Measurements from ENCODE around the gene ST6GALNAC4.
A peak's percentile ranks its signal among the peaks of the same experiment; 100 is the strongest.

The ST6GALNAC4 gene

DNA sequence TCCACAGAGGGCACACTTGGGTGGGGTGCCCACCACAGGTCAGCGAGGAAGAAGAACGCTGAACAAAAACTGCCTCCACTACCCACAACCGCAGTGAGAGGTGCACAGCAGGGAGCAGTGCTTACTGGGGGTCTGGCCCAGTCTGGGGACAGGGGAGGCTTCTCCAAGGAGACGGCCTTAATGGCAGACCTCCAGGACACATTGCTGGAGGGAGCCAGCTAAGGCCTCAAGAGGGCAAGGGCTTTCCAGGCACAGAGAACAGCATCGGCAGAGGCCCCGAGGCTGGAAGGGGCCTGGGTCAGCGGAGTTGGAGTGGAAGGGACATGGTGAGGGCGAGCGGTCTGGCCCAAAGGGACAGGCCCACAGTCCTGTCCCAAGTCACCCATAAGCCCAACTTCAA, 29.1 kb upstream of the ST6GALNAC4 start:
- no peak for DNase-seq

DNA sequence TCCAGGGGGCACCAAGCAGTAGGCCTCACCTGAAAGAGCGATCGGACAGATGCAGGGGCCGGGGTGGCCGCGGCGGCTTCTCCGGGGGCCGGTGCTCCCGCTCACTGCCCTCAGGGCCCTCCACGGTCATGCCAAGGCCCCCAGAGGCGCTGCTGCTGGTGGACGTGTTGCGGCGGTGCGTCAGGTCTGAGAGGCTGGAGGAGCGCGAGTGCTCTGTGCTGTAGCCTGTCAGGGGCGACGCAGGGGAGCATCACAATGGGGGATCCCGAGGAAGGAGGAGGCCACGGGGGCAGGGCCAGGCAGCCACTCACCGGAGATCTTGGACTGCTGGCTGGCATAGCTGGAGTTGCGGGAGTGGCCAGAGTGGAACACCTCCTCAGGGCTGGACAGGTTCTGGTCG, 28.5 kb upstream of the ST6GALNAC4 start:
- DNase-seq = no peak

GRCh38 chr9:127944586-127945218, 27.9 kb upstream of the ST6GALNAC4 start:
- DNase-seq = no peak

DNA sequence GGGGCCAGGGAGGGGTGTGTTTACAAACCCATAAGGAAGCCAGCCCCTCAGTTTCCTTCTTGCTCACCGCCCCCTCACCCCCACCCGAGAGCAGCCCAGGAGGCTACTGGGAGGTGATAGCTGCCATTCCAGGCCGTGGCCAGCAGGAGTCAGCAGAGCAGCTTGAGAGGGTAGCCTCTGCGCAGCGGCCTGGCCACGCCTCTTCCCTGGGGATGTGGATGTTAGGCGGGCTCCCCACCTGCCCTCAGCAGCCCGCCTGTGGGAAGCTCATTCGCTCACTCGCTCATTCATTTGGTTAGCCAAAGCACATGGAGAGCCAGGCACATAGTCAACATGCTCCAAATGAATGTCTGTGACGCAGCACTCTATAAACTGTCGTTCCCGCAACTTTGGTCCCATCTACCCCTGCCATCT, 26.9 kb upstream of the ST6GALNAC4 start:
- peak; percentile 27 for DNase-seq

- no peak for DNase-seq
These were observed 26.3 kb upstream of the ST6GALNAC4 start for GRCh38 chr9:127943011-127943662.

DNA sequence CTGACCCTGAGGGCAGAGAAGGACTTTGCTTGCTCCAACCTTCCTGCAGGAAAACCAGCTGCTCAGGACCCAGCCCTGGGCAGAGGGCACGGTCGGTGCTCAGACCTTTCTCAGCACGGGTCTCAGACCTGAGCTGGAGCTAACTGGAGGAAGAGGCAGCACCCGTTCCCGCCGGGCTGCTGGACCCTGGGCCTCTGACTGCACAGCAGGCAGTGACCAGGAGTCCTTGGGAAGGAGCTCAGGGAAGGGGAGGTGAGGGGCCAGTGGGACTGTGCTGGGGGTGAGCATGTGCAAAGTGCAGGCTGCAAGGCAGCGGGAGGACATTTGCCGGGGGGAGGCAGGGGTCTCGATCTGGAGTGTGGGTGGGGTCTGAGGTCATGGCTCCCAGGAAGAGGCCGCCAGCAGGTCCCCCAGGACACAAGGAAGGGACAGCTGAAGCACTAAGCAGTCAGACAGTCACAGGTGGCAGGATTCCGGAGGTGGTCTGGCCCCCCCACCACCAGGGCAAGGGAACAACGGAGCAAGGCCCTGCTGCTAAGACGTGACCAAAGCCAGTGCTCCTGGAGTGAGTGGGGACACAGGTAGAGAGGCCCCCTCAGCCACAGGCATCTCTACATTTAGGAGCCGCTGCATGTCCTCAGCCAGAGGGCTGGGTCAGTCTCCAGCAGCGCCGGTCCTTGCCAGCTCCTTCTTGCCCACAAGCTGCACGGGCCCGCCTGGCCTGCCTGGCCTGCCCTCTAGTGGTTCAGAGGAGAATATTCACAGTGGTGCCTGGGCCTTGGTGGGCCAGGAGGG, 25.6 kb upstream of the ST6GALNAC4 start:
- peak; percentile 25 for DNase-seq

DNA sequence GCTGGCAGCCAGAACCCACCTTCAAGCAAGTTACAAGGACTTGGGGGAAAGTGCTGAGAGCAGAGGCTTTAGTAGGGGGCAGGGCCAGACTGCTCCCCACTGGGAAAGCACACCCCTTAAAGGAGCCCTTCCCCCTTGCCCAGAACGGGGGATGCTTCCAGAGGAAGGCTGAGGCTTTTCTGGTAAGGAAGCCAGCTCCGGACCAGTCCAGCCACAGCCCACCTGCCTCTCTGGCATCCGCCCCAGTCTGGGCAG, 25.0 kb upstream of the ST6GALNAC4 start:
- no peak for DNase-seq

DNA sequence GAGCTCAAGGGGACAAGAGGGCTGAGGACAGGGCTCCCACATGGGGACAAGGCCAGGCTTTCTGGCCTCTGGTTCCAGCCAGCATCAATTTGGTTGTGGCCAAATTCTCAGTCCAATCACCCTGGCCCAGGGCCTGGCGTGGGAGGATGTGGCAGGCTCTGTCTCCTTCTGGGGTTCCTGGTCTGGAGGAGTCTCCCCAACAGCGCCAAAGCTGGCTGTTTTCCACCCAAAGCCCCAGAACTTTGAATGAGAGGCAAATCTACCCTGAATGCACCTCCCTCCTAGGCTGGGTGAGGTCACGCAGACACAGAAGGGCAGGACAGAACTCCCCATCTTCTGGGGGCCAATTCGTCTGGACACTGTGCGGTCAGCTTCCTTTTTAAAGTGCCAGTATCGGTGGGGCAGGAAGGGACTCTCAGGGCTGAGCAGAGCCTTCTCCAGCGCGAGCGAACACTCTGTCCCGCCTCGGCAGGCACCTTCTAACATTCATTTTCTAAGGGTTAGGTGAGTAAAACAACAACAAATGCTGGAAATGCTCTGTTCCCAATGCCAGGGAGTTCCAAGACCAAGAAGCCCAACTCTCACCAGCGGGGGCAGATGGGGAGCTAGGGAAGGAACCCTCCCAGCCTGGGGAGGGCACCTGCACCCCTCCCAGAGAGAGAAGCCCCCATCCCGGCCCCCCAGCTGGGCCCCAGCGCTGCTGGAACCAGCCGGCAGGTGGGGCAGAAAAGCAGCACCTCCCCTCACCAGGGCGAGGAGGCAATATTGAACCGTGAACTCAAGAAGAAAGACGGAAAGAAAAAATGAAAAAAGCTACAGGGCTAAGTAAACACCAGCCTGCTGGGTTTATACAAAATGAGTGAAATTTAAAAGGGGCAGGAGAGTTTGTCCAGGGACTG, 24.5 kb upstream of the ST6GALNAC4 start:
- DNase-seq = no peak

- DNase-seq = no peak
These were observed 23.8 kb upstream of the ST6GALNAC4 start for GRCh38 chr9:127940593-127940992.

DNA sequence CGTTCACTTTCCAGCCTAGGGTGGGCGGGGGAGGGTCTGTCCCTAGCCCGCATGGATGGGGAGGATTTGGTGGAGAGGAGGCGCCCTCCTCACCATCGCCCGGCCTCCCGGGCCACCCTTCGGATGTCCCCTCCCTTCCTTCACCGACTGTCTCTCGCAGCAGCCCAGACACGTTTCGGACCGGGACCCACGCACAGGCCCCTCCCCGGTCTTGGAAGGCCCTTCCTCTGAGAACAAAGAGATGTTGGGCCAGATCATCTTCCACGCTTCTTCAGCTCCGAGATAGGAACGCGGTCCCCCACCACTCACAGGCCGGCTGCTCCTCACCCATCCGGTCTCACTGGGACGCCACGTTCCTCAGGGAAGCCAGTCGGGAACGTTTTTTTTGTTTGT, 21.5 kb upstream of the ST6GALNAC4 start:
- no peak for DNase-seq

DNA sequence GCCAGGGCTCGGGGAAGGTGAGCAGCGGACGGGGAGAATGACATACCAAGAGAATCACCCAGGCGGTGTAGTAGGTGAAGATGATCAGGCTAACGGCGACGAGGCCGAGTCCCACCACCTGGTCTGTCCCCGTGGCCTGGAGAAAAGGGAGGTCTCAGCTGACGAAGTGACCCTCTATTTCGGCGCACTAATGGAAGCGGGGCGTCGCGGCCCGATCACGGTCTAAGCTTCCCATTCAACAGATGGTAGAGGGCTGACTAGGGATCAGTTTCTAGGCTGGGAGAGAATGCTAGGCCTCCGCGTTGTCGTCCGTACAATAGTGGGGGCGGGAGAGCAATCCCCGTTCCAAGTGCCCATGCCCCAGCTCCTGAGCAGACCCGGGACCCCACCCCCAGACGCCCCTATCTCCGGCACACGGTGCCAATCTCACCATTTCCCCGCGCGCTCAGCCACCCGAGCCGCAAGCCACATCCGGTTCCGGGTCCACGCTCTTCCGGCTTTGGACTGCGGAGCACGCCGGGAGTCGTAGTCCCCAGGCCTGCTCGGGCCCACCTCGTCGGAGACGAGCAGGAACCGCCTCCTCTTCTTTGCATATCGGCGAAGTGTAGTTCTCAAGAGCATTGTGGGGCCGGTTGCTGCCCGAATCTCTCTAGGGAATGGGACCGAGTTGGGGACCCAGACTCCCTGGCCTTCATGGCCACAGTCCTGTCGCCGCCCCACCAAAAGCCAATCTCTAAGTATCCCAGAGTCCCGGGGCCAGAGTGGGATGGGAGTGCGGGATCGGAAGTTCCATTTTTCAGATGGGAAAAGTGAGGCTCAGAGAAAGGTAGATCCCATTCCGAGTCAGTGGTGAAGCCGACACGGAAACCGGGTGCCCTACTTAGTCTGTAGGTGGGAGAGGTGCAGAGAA, 20.8 kb upstream of the ST6GALNAC4 start, which contains the start of gene DPM2:
TSS of gene DPM2 (minus strand) at position 467 of the 910 bp plus-strand sequence. CDS start at position 433, 34 bp downstream.
- peak; percentile 70 for DNase-seq

- no peak for DNase-seq
These were observed 20.2 kb upstream of the ST6GALNAC4 start for GRCh38 chr9:127937056-127937387.

DNA sequence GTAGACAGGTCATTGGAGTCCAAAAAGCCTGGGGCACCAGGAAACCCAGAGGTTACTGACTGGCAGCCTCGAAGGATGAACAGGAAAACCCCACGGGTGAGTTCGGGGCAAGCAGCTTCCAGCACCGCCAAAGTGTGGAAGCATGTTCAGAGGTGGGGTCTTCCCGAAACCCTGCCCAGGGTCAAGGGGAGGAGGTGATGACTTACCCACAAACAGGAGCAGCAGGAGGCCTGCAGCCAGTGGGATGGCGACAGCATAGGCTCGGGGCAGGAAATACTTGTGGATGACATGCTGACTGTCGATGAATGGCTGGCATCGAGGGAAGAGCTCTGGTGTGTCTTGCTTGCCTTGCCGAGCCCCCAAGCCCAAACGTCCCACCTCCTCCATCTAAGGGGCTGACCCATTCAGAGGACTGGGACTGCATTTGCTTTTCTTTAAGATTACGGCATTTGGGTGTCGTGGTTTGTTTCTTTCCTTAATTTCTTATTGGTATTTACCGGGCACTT, 19.6 kb upstream of the ST6GALNAC4 start:
- DNase-seq = no peak

GRCh38 chr9:127935765-127936221, 19.0 kb upstream of the ST6GALNAC4 start:
- DNase-seq = no peak

DNA sequence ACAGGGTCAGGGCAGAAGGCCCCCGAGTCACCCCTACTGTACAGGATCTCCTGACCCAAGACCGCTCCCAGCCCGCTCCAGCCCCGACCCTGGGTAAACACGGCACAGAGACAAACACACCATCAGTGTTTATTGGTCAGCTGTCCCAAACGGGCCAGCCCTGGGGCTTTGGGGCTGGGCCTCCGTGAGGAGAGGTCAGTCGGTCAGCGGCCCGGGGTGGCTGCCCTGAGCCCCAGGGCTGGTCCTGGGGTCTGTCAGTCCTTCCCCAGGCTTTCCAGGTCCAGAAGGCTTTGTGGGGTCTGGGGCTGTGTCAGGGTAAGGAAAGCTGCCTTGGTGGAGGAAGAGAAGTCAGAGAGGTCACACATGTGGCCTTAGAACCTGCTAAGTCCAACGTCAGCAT, 18.1 kb upstream of the ST6GALNAC4 start:
- no peak for DNase-seq

- DNase-seq = no peak
These were observed 17.4 kb upstream of the ST6GALNAC4 start for GRCh38 chr9:127934248-127934647.

- DNase-seq = peak; percentile 42
These were observed 14.4 kb upstream of the ST6GALNAC4 start for GRCh38 chr9:127931092-127931881.

DNA sequence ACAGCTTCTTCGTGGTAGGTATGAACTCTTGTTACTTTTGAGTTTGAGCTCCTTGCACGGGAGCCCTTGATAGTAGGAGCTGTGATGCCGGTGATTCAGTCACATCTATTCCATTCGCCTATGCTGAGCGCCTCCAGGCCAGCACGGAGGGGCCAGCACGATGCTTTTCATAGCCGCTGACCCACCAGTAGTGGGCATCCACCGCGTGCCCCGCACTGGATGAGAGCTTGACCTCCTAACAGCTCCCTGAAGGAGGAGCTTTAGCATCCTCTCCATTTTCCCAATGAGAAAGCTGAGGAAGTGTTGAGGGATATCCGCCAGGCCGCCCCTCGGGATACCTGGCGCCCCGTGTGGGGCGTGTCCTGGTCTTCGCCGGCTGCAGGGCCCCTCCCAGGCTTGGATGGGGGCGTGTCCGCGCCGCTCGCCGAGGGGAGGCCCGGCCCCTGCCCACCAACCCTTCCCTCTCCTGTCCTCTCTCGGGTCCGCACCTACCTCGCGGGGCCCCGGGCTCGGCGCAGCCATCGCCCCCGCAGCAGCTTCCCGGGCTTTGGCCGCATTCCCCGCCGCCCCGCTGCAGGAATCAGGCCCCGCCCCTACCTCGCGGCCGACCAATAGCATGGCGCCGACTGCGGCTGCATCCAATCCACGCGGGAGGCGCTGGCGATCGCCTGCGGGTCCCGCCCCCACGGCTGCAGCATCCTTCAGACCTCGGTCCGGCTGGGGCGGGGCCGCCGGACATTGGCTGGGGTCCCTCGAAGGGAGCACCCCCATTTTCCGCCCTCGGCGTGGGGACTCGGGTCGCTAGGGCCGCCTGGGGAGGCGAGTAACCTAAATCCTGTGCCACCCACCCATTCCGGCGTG, 13.6 kb upstream of the ST6GALNAC4 start, which contains the start of gene PIP5KL1:
TSS of gene PIP5KL1 (minus strand) at position 547 of the 861 bp plus-strand sequence. CDS start at position 522, 25 bp downstream.
- DNase-seq = peak; percentile 68

- DNase-seq = no peak
These were observed 12.8 kb upstream of the ST6GALNAC4 start for GRCh38 chr9:127929625-127929979.

All from NCI-H1105 treated with DMSO at 0.1 percent for 48 hours (cell line).